Measurements from ENCODE around the gene NCOR2.

DNA sequence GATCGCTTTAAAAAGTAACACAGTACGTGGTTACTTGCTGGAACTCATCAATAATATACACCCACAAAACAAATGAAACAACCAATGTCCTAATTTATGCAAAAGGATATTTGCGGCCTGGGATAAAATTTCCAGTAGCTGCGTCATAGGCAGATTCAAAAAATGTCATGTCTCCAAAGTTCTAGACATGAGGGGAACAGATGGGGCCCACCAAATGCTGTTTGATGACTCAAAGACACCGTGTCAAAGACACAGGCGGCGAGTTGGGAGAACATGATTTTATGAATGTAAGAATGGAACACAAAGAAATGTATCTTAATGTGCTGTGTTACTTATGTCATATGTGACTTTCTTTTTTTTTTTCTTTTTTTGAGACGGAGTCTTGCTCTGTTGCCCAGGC, 34.3 kb upstream of the NCOR2 start:
- TF ChIP-seq, protein P1, sequence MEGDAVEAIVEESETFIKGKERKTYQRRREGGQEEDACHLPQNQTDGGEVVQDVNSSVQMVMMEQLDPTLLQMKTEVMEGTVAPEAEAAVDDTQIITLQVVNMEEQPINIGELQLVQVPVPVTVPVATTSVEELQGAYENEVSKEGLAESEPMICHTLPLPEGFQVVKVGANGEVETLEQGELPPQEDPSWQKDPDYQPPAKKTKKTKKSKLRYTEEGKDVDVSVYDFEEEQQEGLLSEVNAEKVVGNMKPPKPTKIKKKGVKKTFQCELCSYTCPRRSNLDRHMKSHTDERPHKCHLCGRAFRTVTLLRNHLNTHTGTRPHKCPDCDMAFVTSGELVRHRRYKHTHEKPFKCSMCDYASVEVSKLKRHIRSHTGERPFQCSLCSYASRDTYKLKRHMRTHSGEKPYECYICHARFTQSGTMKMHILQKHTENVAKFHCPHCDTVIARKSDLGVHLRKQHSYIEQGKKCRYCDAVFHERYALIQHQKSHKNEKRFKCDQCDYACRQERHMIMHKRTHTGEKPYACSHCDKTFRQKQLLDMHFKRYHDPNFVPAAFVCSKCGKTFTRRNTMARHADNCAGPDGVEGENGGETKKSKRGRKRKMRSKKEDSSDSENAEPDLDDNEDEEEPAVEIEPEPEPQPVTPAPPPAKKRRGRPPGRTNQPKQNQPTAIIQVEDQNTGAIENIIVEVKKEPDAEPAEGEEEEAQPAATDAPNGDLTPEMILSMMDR (IDR thresholded peaks at IDR 0.05) = no peak
- no peak for TF ChIP-seq EP300 (IDR thresholded peaks at IDR 0.05)
- no peak for TF ChIP-seq POLR2A (IDR thresholded peaks at IDR 0.05)

Measured in ovary (tissue), 3 donors.